OCI-M2 (cell line): ENCODE measurements around the gene RWDD4.
"Not testable (repeated sequence)": the region's sequence is repeated elsewhere in the genome, so short reads cannot be mapped to it uniquely, and the experiment has no call there.

Experiments used
- DNase-seq: peaks from one replicate; lab custom pipeline; 2025; ENCODE audit not compliant: unreplicated experiment; lab: John Stamatoyannopoulos, UW

Gene RWDD4

GRCh38 chr4:183636503-183636902, 22.5 kb downstream of the RWDD4 start:
- DNase-seq: no peak

DNA sequence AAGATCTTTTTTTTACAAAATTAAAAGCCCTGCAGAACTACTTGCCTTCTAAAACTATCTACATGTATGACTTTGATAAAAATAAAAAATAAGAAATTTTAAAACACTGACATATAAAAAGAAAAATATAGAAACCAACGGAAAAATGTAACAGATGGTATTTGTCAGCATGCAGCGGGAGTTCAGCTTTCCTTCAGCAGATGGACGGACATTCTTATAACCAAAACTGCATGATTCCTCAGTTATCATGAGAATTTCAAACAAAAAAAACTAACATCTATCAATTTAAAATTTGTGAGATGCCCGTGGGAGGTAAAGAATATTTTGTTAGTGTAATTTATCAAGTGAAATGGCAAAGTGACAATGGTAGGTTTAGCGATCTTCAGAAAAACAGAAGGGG, 23.2 kb downstream of the RWDD4 start:
- DNase-seq: no peak

DNA sequence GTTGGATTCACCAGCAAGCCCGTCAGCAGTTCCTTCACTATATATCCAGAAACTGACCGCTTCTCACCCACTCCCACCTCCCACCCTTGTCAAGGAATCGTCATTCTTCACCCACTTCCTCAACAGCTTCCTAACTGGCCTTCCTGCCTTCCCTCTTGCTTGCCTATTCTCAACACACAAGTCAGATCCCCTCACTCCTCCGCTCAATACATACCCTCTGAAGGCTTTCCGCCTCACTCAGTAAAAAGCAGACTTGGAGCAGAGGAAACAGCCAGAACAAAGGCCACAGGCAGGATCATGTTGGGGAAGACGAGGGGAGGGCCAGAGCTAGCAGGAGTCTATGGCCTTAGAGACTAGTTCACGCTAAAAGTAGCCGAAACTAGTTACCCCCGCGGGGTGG, 23.7 kb downstream of the RWDD4 start:
- no peak for DNase-seq

- DNase-seq: no peak
These were observed 25.2 kb downstream of the RWDD4 start for GRCh38 chr4:183633476-183634400.

DNA sequence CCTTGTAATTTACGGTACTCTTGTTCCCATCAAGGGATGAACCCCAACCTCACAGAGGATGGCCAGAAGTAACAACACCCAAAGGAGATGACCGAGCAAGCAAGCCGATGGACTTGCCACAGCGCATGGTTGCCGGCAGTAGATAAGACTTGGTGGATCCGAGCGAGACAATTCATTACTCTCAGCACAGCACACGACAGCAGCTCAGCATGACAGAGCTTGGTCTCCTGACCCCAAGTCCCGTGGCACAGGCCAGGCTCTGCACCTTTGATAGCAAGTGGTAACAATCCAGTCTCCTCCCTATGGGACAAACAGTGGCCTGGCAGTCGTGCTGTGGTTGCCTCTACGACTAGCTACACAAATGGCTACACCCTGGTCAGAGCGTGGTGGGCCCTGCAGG, 26.3 kb downstream of the RWDD4 start:
- DNase-seq: no peak

- DNase-seq: no peak
These were observed 27.3 kb downstream of the RWDD4 start for GRCh38 chr4:183631577-183632198.

DNA sequence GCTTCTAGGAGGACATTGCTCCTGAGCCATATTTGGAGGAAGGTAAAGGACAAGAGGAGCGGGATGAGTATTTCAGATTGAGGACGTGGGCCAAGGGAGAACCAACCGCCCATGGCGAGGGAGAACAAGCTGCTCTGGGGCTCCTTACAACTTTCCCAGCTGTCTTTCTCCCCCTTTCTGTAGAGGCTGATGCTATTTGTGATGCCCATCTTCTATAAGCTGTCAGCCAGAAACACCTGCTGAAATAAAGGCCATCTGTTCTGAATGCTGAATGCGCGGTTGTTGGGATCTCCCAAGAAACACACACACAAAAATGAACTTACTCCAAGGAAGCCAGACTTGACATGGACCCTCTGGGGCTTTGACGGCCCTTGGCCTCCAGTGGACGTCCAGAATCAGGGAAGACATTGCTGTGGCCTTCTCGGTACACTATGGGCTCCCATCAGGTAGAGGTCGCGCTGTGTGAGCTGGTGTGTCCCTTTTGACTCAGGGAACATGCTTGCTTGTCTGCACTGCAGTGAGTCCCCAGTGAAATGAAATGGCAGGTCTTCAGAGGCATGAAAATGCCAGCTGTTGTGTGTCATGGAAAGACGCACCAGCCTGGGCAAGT, 30.9 kb downstream of the RWDD4 start:
- DNase-seq: no peak

GRCh38 chr4:183627286-183627685, 31.7 kb downstream of the RWDD4 start:
- DNase-seq: not testable (repeated sequence)

DNA sequence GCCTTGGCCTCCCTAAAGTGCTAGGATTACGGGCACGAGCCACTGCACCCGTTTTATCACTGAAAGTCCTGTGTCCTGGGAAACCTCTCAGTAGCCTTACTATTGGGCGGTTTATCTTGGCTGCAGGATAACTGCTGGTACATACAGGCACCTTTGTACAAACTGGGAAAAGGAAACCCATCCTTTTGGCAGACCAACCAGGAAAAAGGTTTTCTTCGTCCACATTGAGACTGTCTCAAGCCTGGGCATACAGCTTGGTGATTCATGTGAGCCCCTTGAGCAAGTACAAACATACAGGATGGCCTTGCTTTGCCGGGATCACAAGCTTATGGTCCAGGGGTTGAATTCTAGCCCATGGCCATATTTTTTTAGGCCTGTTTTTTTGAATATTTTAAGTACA, 32.8 kb downstream of the RWDD4 start:
- no peak for DNase-seq

GRCh38 chr4:183624548-183624947, 34.4 kb downstream of the RWDD4 start:
- DNase-seq: no peak

- no peak for DNase-seq
These were observed 37.1 kb downstream of the RWDD4 start for GRCh38 chr4:183621875-183622274.

DNA sequence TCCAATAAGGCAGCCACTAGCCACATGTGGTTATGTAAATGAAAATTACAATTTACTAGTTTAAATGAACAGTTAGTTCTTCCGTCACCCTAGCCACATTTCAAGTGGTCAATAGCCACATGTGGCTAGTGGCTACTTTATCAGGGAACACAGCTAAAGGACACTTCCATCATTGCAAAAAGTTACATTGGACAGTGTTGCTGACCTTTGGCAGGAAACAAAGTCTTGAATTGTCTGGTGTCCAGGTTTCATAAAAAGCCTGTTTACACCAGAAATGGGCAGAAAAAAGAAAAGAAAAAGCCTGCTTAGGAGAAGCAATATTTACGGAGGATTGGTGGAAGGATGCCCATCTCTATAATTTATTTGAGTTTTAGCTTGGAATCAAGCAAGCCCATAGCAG, 38.6 kb downstream of the RWDD4 start:
- DNase-seq: no peak

GRCh38 chr4:183618681-183619080, 40.3 kb downstream of the RWDD4 start:
- no peak for DNase-seq

DNA sequence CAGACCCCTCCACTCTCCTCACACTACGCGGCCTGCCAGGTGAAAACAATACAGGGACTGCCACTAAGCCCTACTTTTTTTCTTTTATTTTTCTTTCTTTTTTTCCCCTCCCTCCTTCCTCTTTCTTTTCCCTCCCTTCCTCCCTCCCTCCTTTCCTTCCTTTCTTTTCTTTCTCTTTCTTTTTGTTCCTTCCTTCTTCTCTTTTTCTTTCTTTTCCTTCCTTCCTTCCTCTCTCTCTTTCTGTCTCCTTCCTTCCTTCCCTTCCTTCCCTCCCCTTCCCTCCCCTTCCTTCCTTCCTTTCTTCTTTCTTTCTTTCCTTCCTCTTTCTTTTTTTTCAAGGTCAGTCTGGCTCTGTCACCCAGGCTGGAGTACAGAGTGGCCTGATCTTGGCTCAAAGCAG, 41.9 kb downstream of the RWDD4 start:
- no peak for DNase-seq

- DNase-seq: no peak
These were observed 46.4 kb downstream of the RWDD4 start for GRCh38 chr4:183612329-183613250.

DNA sequence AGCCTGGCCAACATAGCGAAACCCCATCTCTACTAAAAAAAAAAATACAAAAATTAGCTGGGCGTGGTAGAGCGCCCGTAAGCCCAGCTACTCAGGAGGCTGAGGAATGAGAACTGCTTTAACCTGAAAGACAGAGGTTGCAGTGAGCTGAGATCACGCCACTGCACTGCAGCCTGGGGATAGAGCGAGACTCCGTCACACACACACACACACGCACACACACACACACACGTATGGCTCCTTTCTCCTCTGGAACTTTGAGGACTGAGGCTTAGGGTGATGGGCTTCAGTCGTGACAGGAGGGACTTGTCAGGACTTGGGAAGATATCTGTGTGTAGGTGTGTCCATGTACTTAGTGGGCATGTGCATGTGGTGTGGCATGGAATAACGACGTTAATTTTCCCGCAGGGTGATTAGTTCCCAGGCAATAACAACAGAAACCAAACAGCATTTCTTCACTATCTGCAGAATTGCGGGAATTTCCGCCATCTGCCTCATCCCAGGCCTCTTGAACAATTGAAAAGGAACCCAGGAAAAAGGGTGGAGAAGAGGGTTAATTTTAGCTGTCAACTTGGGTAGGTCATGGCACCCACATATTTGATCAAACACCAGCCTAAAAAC, 47.7 kb downstream of the RWDD4 start:
- DNase-seq: no peak

GRCh38 chr4:183610613-183611012, 48.4 kb downstream of the RWDD4 start:
- DNase-seq: no peak

DNA sequence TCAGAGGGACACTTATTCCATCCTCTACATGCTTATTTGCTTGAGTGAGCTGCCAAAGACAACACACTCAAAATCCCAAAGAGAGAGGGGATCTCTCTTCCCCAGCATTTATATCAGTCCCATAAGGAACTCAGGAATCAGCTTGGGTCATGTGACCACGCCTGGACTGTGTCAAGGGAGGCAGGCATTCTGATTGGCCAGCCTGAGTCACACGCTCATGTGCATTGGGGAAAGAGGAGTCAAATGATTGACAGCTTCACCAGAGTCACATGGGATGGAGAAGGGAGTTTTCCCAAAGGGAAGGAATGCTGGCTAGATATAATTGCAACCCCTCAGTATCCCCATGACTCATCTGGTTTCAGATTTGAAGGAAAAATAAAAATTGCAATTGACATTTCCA, 49.0 kb downstream of the RWDD4 start:
- no peak for DNase-seq

- no peak for DNase-seq
These were observed 49.8 kb downstream of the RWDD4 start for GRCh38 chr4:183609151-183609550.

DNA sequence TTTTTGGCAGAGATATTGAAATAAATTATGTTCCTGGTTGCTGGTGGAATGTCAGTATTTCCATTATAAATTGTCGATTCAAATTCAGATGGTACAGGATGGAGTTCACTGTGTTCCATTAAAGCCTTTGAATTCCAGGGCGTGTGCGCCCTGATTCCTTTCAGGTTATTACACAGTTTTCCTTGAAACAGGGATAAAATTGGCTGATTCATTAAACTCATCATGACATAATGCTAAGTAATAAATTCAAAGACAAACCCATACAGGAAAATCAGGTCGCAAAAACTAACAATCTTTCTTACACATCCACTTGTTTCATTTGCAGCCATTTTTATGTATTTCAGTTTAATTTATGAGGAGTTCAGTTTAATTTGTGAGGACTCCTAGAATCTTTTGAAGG, 51.1 kb downstream of the RWDD4 start:
- DNase-seq: no peak
